HCT116 (cell line): ENCODE data around the gene HSPG2. TPM values are rescaled to one million over a fixed set of nuclear protein-coding genes. Genes with fewer than 3 reads are reported as not detected.

Experiments
- ATAC-seq: fragments of 200-7000 bp; cut with Tn5 transposase; 2 replicates; pipeline ENCODE4 v1.9.1; 2020; ENCODE audit warnings: mild to moderate bottlenecking, moderate library complexity
- BruUV-seq: library from RNA; stranded (reverse); fragments of 400-500 nt; replicated peaks from 2 replicates; lab custom pipeline; 2021; lab: Mats Ljungman, UMichigan
- CTCF ChIA-PET: fragments of 300-600 bp; sonication (Branson Sonifier 250); formaldehyde crosslinking; loops from one replicate; lab custom pipeline; 2021; ENCODE audit warnings: antibody characterized with exemption; lab: Charles Lee
- POLR2A ChIA-PET: fragments of 300-600, 350-600 bp; sonication (Branson Sonifier 250); formaldehyde crosslinking; loops from one replicate; lab custom pipeline; 2021; ENCODE audit warnings: antibody characterized with exemption; lab: Charles Lee
- RAD21 ChIA-PET, 2 experiments: fragments of 300-600 bp; sonication (Branson Sonifier 250); formaldehyde crosslinking; loops; one replicate each; lab custom pipeline; 2023; ENCODE audit warnings: low total read pairs in 2 of 2; ENCODE audit not compliant: uncharacterized antibody in 2 of 2, unreplicated experiment in 2 of 2, low non-redundant PET in 1 of 2; lab: Charles Lee
- DNase-seq: peaks from one replicate; pipeline ENCODE4 v3.0.0-alpha.2; 2010; ENCODE audit warnings: low read depth, low spot score
- H2AFZ ChIP-seq: fragments of 200-600 bp; shearing (Covaris generic), sonication (generic); 2 replicates; pipeline ENCODE4 v1.6.1; 2017; ENCODE audit warnings: low read depth, mixed run types, mixed read lengths, antibody characterized with exemption, low read length; ENCODE audit not compliant: poor library complexity, severe bottlenecking
- H3K27ac ChIP-seq: 2 replicates; pipeline ENCODE4 v1.5.1; 2012; ENCODE audit warnings: low read depth, low read length
- H3K27me3 ChIP-seq: fragments of 200-600 bp; sonication (generic); 2 replicates; pipeline ENCODE4 v1.6.1; 2016; ENCODE audit warnings: mixed run types, low read length, mixed read lengths; ENCODE audit not compliant: insufficient read depth
- H3K36me3 ChIP-seq, 2 experiments: fragments of 200-500 bp in 1 of 2; fragments of 200-600 bp in 1 of 2; sonication (Bioruptor generic) in 1 of 2; sonication (generic) in 1 of 2; 2 replicates each; pipeline versions ENCODE4 v1.5.1 to v1.6.1; 2014 to 2016; ENCODE audit warnings: low read length in 2 of 2, inconsistent platforms in 1 of 2, mixed read lengths in 1 of 2, mixed run types in 1 of 2; ENCODE audit not compliant: insufficient read depth in 2 of 2, control insufficient read depth in 1 of 2
- H3K4me1 ChIP-seq, 2 experiments: fragments of 200-600 bp in 1 of 2; sonication (generic) in 1 of 2; 2 replicates each; pipeline versions ENCODE4 v1.5.1 to v1.6.1; 2012 to 2017; ENCODE audit warnings: low read length in 2 of 2, inconsistent platforms in 1 of 2, mild to moderate bottlenecking in 1 of 2, mixed read lengths in 1 of 2, mixed run types in 1 of 2, moderate library complexity in 1 of 2; ENCODE audit not compliant: insufficient read depth in 2 of 2, control insufficient read depth in 1 of 2
- H3K4me2 ChIP-seq: fragments of 200-600 bp; sonication (generic); 2 replicates; pipeline ENCODE4 v1.6.1; 2017; ENCODE audit warnings: mixed run types, low read length, mixed read lengths
- H3K4me3 ChIP-seq, 2 experiments: fragments of 200-600 bp in 1 of 2; sonication (generic) in 1 of 2; replicated peaks in 1 of 2; 2 replicates each; pipeline ENCODE4 v1.5.1; 2011 to 2016; ENCODE audit warnings: low read length in 2 of 2, control low read depth in 1 of 2, low read depth in 1 of 2, mild to moderate bottlenecking in 1 of 2, mixed read lengths in 1 of 2, mixed run types in 1 of 2
- H3K79me2 ChIP-seq: fragments of 200-600 bp; sonication (generic); 2 replicates; pipeline ENCODE4 v1.6.1; 2017; ENCODE audit warnings: mild to moderate bottlenecking, mixed run types, low read length, moderate library complexity, mixed read lengths; ENCODE audit not compliant: insufficient read depth
- H3K9ac ChIP-seq: fragments of 200-600 bp; sonication (generic); 2 replicates; pipeline ENCODE4 v1.6.1; 2016; ENCODE audit warnings: low read length, mixed read lengths
- H3K9me2 ChIP-seq: fragments of 200-600 bp; sonication (generic), shearing (Covaris generic); 2 replicates; pipeline ENCODE4 v1.6.1; 2017; ENCODE audit warnings: mixed run types, mild to moderate bottlenecking, moderate library complexity; ENCODE audit not compliant: insufficient read depth
- H3K9me3 ChIP-seq, 2 experiments: fragments of 200-500 bp in 1 of 2; fragments of 200-600 bp in 1 of 2; sonication (Bioruptor generic) in 1 of 2; sonication (generic) in 1 of 2; 2 replicates each; pipeline ENCODE4 v1.6.1; 2014 to 2017; ENCODE audit warnings: low read length in 2 of 2, mixed read lengths in 2 of 2, inconsistent platforms in 1 of 2, low read depth in 1 of 2, mild to moderate bottlenecking in 1 of 2, mixed run types in 1 of 2, moderate library complexity in 1 of 2; ENCODE audit not compliant: control insufficient read depth in 1 of 2, insufficient read depth in 1 of 2
- H4K20me1 ChIP-seq: fragments of 200-600 bp; sonication (generic), shearing (Covaris generic); 2 replicates; pipeline ENCODE4 v1.6.1; 2017; ENCODE audit warnings: mixed run types, mild to moderate bottlenecking, moderate library complexity; ENCODE audit not compliant: insufficient read depth
- CBX3 ChIP-seq: IDR thresholded peaks from 2 replicates; pipeline ENCODE4 v1.6.1; 2012; ENCODE audit warnings: low read depth
- ELF1 ChIP-seq: IDR thresholded peaks from 2 replicates; pipeline ENCODE4 v1.6.1; 2012; ENCODE audit warnings: low read depth, borderline replicate concordance
- EZH2 ChIP-seq: fragments of 200-600 bp; sonication (generic); IDR thresholded peaks from 2 replicates; pipeline ENCODE4 v1.6.1; 2017; ENCODE audit warnings: antibody characterized with exemption, mixed run types
- EZH2phosphoT487 ChIP-seq: fragments of 200-600 bp; IDR thresholded peaks from 2 replicates; pipeline ENCODE4 v1.6.1; 2018; ENCODE audit warnings: antibody characterized with exemption, borderline replicate concordance
- FOSL1 ChIP-seq: IDR thresholded peaks from 2 replicates; pipeline ENCODE4 v1.6.1; 2012; ENCODE audit warnings: low read depth
- POLR2AphosphoS5 ChIP-seq: IDR thresholded peaks from 2 replicates; pipeline ENCODE4 v1.6.1; 2011; ENCODE audit warnings: mild to moderate bottlenecking, low read depth, low read length, moderate library complexity
- RAD21 ChIP-seq: IDR thresholded peaks from 2 replicates; pipeline ENCODE4 v1.6.1; 2012; ENCODE audit warnings: low read depth, mild to moderate bottlenecking
- SIN3A ChIP-seq: IDR thresholded peaks from 2 replicates; pipeline ENCODE4 v1.6.1; 2012; ENCODE audit warnings: low read depth
- SRF ChIP-seq: IDR thresholded peaks from 2 replicates; pipeline ENCODE4 v1.6.1; 2012; ENCODE audit warnings: low read depth
- YY1 ChIP-seq: IDR thresholded peaks from 2 replicates; pipeline ENCODE4 v1.6.1; 2011; ENCODE audit warnings: low read length, low read depth, moderate library complexity, mild to moderate bottlenecking; ENCODE audit not compliant: insufficient replicate concordance; ENCODE audit errors: extremely low read depth
- intact Hi-C: fragments of 100-400 bp; cut with micrococcal nuclease; formaldehyde crosslinking; loops from 2 replicates; pipeline ENCODE4 v1.10.0; 2022
- total RNA-seq: library from RNA; stranded (reverse); gene quantifications from one replicate; pipeline ENCODE4 v1.2.1, GENCODE V29; 2021; ENCODE audit not compliant: unreplicated experiment
- TF ChIP-seq, protein P1 (sequence below): IDR thresholded peaks from 2 replicates; pipeline ENCODE4 v1.6.1; 2012
- TF ChIP-seq, protein P2 (sequence below): IDR thresholded peaks from 2 replicates; pipeline ENCODE4 v1.6.1; 2012; ENCODE audit warnings: low read depth
- TF ChIP-seq, protein P3 (sequence below): IDR thresholded peaks from 2 replicates; pipeline ENCODE4 v1.6.1; 2012
- TF ChIP-seq, protein P4 (sequence below), 3 experiments: fragments of 200-600 bp in 1 of 3; sonication (generic) in 1 of 3; IDR thresholded peaks in 2 of 3; conservative IDR thresholded peaks in 1 of 3; 2 replicates each; pipeline ENCODE4 v1.5.1; 2012 to 2017; ENCODE audit warnings: low read depth in 2 of 3, low read length in 2 of 3, antibody characterized with exemption in 1 of 3, borderline replicate concordance in 1 of 3, control low read depth in 1 of 3, mild to moderate bottlenecking in 1 of 3, mixed read lengths in 1 of 3, mixed run types in 1 of 3, moderate library complexity in 1 of 3; ENCODE audit not compliant: insufficient read depth in 1 of 3

Gene HSPG2
- total RNA-seq, 1 experiment from 2014 or later = 55.7 TPM

DNA sequence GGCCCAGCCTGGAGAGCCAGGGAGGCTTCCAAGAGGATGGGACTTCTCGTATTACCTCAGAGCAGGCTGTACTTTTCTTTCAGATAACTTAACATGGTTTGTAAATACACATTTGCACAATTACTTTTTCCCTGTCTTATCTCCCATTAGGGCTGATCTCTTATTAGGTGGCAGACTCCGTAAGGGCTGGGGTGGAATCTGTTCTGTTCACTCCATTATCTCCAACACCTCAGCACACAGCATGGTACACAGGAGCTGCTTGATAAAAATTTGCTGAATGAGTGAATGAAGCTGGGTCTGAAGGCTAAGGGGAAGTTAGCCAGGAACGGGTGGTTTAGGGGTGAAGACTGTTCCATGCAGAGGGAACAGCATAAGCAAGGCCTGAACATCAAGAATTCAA, 76.1 kb downstream of the HSPG2 start:
- H4K20me1 ChIP-seq = no peaks in the 10 kb centered on the region
- H3K4me1 ChIP-seq = peaks cover 8 to 13% of the 10 kb centered on the region in 2 experiments
- RAD21 ChIA-PET = no interaction called here
- no TSS peak for BruUV-seq
- TF ChIP-seq EZH2phosphoT487 (no peak), RAD21 (no peak), ELF1 (no peak), CBX3 (no peak), FOSL1 (no peak), EZH2 (no peak), POLR2AphosphoS5 (no peak), YY1 (no peak), SIN3A (no peak), SRF (no peak)
- TF ChIP-seq, protein P1, sequence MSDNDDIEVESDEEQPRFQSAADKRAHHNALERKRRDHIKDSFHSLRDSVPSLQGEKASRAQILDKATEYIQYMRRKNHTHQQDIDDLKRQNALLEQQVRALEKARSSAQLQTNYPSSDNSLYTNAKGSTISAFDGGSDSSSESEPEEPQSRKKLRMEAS = no peak
- TF ChIP-seq, protein P2, sequence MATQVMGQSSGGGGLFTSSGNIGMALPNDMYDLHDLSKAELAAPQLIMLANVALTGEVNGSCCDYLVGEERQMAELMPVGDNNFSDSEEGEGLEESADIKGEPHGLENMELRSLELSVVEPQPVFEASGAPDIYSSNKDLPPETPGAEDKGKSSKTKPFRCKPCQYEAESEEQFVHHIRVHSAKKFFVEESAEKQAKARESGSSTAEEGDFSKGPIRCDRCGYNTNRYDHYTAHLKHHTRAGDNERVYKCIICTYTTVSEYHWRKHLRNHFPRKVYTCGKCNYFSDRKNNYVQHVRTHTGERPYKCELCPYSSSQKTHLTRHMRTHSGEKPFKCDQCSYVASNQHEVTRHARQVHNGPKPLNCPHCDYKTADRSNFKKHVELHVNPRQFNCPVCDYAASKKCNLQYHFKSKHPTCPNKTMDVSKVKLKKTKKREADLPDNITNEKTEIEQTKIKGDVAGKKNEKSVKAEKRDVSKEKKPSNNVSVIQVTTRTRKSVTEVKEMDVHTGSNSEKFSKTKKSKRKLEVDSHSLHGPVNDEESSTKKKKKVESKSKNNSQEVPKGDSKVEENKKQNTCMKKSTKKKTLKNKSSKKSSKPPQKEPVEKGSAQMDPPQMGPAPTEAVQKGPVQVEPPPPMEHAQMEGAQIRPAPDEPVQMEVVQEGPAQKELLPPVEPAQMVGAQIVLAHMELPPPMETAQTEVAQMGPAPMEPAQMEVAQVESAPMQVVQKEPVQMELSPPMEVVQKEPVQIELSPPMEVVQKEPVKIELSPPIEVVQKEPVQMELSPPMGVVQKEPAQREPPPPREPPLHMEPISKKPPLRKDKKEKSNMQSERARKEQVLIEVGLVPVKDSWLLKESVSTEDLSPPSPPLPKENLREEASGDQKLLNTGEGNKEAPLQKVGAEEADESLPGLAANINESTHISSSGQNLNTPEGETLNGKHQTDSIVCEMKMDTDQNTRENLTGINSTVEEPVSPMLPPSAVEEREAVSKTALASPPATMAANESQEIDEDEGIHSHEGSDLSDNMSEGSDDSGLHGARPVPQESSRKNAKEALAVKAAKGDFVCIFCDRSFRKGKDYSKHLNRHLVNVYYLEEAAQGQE = no peak
- TF ChIP-seq, protein P3, sequence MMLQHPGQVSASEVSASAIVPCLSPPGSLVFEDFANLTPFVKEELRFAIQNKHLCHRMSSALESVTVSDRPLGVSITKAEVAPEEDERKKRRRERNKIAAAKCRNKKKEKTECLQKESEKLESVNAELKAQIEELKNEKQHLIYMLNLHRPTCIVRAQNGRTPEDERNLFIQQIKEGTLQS = no peak
- TF ChIP-seq, protein P4, sequence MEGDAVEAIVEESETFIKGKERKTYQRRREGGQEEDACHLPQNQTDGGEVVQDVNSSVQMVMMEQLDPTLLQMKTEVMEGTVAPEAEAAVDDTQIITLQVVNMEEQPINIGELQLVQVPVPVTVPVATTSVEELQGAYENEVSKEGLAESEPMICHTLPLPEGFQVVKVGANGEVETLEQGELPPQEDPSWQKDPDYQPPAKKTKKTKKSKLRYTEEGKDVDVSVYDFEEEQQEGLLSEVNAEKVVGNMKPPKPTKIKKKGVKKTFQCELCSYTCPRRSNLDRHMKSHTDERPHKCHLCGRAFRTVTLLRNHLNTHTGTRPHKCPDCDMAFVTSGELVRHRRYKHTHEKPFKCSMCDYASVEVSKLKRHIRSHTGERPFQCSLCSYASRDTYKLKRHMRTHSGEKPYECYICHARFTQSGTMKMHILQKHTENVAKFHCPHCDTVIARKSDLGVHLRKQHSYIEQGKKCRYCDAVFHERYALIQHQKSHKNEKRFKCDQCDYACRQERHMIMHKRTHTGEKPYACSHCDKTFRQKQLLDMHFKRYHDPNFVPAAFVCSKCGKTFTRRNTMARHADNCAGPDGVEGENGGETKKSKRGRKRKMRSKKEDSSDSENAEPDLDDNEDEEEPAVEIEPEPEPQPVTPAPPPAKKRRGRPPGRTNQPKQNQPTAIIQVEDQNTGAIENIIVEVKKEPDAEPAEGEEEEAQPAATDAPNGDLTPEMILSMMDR (IDR thresholded peaks at IDR 0.05 in 2 of 3, conservative IDR thresholded peaks at IDR 0.05 in 1 of 3; ENCODE audit: borderline replicate concordance in 1 of 3, insufficient read depth in 1 of 3, low read depth in 2 of 3, low read length in 2 of 3) = no peak
- H3K27ac ChIP-seq = no peak overlapping the region
- H3K79me2 ChIP-seq = no peaks in the 10 kb centered on the region
- no peak for ATAC-seq
- H2AFZ ChIP-seq = no peak overlapping the region
- no peak overlapping the region for H3K9ac ChIP-seq
- H3K27me3 ChIP-seq = no peaks in the 10 kb centered on the region
- intact Hi-C loops = no loop called here
- H3K4me3 ChIP-seq = no peak overlapping the region
- H3K36me3 ChIP-seq = peaks cover 0 to 4% of the 10 kb centered on the region in 2 experiments; a peak in 1 of 4 replicates
- DNase-seq = no peak
- CTCF ChIA-PET = no interaction called here
- POLR2A ChIA-PET = no interaction called here
- H3K4me2 ChIP-seq = no peak overlapping the region
- no peaks in the 10 kb centered on the region for H3K9me2 ChIP-seq
- no peaks in the 10 kb centered on the region for H3K9me3 ChIP-seq
